HEK293 (cell line): ENCODE results near the gene LRRC75A.

Experiments
- CTCF ChIA-PET: fragments of 350-600 bp; formaldehyde crosslinking; extraction: SDS; loops from one replicate; lab custom pipeline; 2021; ENCODE audit warnings: antibody characterized with exemption; lab: Yijun Ruan, JAX
- POLR2A ChIA-PET: fragments of 300-600 bp; formaldehyde crosslinking; extraction: SDS; loops from one replicate; lab custom pipeline; 2020; ENCODE audit warnings: antibody characterized with exemption, inconsistent platforms; lab: Yijun Ruan, JAX
- H3K27ac ChIP-seq: fragments of 200-500 bp; sonication (Bioruptor generic); 2 replicates; pipeline ENCODE4 v1.5.1; 2014; ENCODE audit warnings: low read depth, low read length, control low read depth, inconsistent platforms; ENCODE audit errors: extremely low read depth
- H3K36me3 ChIP-seq, 2 experiments: fragments of 200-500 bp in 1 of 2; sonication (Bioruptor generic) in 1 of 2; 1 replicate in 1 of 2; 2 replicates in 1 of 2; pipeline ENCODE4 v1.5.1; 2014 to 2017; ENCODE audit warnings: inconsistent platforms in 2 of 2, low read length in 2 of 2; ENCODE audit not compliant: control insufficient read depth in 2 of 2, insufficient read depth in 1 of 2
- H3K4me1 ChIP-seq: fragments of 200-500 bp; sonication (Bioruptor generic); 2 replicates; pipeline ENCODE4 v1.5.1; 2014; ENCODE audit warnings: mild to moderate bottlenecking, low read length, inconsistent platforms; ENCODE audit not compliant: control insufficient read depth, insufficient read depth
- H3K4me3 ChIP-seq: 2 replicates; pipeline ENCODE4 v1.5.1; 2011; ENCODE audit warnings: low read depth, mild to moderate bottlenecking, control low read depth, low read length, moderate library complexity
- H3K9me3 ChIP-seq: fragments of 200-500 bp; sonication (Bioruptor generic); 2 replicates; pipeline ENCODE4 v1.5.1; 2014; ENCODE audit warnings: low read depth, low read length, inconsistent platforms; ENCODE audit not compliant: control insufficient read depth, insufficient read depth
- GLIS1 ChIP-seq: fragments of 450-650 bp; formaldehyde crosslinking; IDR thresholded peaks from 2 replicates; pipeline ENCODE4 v1.5.1; 2016; ENCODE audit warnings: missing biosample characterization, missing genetic modification characterization
- KLF1 ChIP-seq: fragments of 450-650 bp; formaldehyde crosslinking; IDR thresholded peaks from 2 replicates; pipeline ENCODE4 v1.5.1; 2016; ENCODE audit warnings: missing biosample characterization, missing genetic modification characterization
- MYNN ChIP-seq: fragments of 450-650 bp; formaldehyde crosslinking; IDR thresholded peaks from 2 replicates; pipeline ENCODE4 v1.5.1; 2016; ENCODE audit warnings: missing biosample characterization, missing genetic modification characterization, borderline replicate concordance
- PBX3 ChIP-seq: sonication (generic); formaldehyde crosslinking; IDR thresholded peaks from 2 replicates; pipeline ENCODE4 v1.8.1; 2022; ENCODE audit warnings: mild to moderate bottlenecking, moderate library complexity, missing genetic modification reagents
- SP7 ChIP-seq: fragments of 450-650 bp; formaldehyde crosslinking; IDR thresholded peaks from 2 replicates; pipeline ENCODE4 v1.5.1; 2016; ENCODE audit warnings: missing biosample characterization, missing genetic modification characterization
- ZBTB10 ChIP-seq: fragments of 450-650 bp; formaldehyde crosslinking; IDR thresholded peaks from 2 replicates; pipeline ENCODE4 v1.5.1; 2016; ENCODE audit warnings: missing biosample characterization, missing genetic modification characterization
- ZBTB26 ChIP-seq: fragments of 450-650 bp; formaldehyde crosslinking; optimal IDR thresholded peaks from 2 replicates; pipeline ENCODE3; 2016; ENCODE audit warnings: missing biosample characterization, mild to moderate bottlenecking, missing genetic modification characterization
- ZEB2 ChIP-seq: fragments of 450-650 bp; formaldehyde crosslinking; IDR thresholded peaks from 2 replicates; pipeline ENCODE4 v1.5.1; 2016; ENCODE audit warnings: missing biosample characterization, missing genetic modification characterization
- ZFP3 ChIP-seq: fragments of 450-650 bp; formaldehyde crosslinking; IDR thresholded peaks from 2 replicates; pipeline ENCODE4 v1.5.1; 2016; ENCODE audit warnings: low read depth, missing biosample characterization, missing genetic modification characterization
- ZFP41 ChIP-seq: fragments of 450-650 bp; formaldehyde crosslinking; IDR thresholded peaks from 2 replicates; pipeline ENCODE4 v1.5.1; 2016; ENCODE audit warnings: missing biosample characterization, missing genetic modification characterization, borderline replicate concordance
- ZNF10 ChIP-seq: fragments of 450-650 bp; formaldehyde crosslinking; IDR thresholded peaks from 2 replicates; pipeline ENCODE4 v1.5.1; 2017; ENCODE audit warnings: missing biosample characterization, missing genetic modification characterization
- ZNF133 ChIP-seq: fragments of 450-650 bp; formaldehyde crosslinking; IDR thresholded peaks from 2 replicates; pipeline ENCODE4 v1.5.1; 2016; ENCODE audit warnings: missing biosample characterization, missing genetic modification characterization
- ZNF169 ChIP-seq: fragments of 450-650 bp; formaldehyde crosslinking; IDR thresholded peaks from 2 replicates; pipeline ENCODE4 v1.5.1; 2016; ENCODE audit warnings: missing biosample characterization, missing genetic modification characterization
- ZNF248 ChIP-seq: fragments of 450-650 bp; formaldehyde crosslinking; IDR thresholded peaks from 2 replicates; pipeline ENCODE4 v1.5.1; 2017; ENCODE audit warnings: missing biosample characterization, missing genetic modification characterization
- ZNF274 ChIP-seq, 2 experiments: fragments of 200-500 bp in 1 of 2; fragments of 450-650 bp in 1 of 2; sonication (Bioruptor generic) in 1 of 2; formaldehyde crosslinking in 1 of 2; IDR thresholded peaks; 2 replicates each; pipeline versions ENCODE4 v1.5.1 to v1.6.1; 2014 to 2016; ENCODE audit warnings: borderline replicate concordance in 1 of 2, inconsistent platforms in 1 of 2, low read length in 1 of 2, missing biosample characterization in 1 of 2, missing genetic modification characterization in 1 of 2
- ZNF639 ChIP-seq: fragments of 450-650 bp; formaldehyde crosslinking; IDR thresholded peaks from 2 replicates; pipeline ENCODE4 v1.5.1; 2016; ENCODE audit warnings: missing biosample characterization, missing genetic modification characterization
- ZNF747 ChIP-seq: fragments of 450-650 bp; formaldehyde crosslinking; IDR thresholded peaks from 2 replicates; pipeline ENCODE4 v1.5.1; 2016; ENCODE audit warnings: missing biosample characterization, missing genetic modification characterization

LRRC75A gene

GRCh38 chr17:16447676-16448075, 44.3 kb downstream of the LRRC75A start (continued):
- TF ChIP-seq PBX3 (CRISPR knock-in tag), result no peak
- no peak for TF ChIP-seq ZFP41
- TF ChIP-seq KLF1 (tag by site-specific recombination), result peak; percentile 59; the same call in 1 of the 2 replicates
- TF ChIP-seq ZEB2, result no peak
- TF ChIP-seq GLIS1 (tag by site-specific recombination), result 0 out of 2 replicates have a peak, but pooled peaks have one; percentile 7

- H3K27ac ChIP-seq, result no peak overlapping the region
- POLR2A ChIA-PET, result interaction anchor here (0.6 to 1.3 kb wide), 4 partner anchors 8 to 83 kb away, joined by 3 to 4 read pairs (median 3); no protein-coding TSS in a partner anchor
- CTCF ChIA-PET, result interaction anchor here (1.6 to 2.2 kb wide), 2 partner anchors 75 to 83 kb away, joined by 8 to 16 read pairs; no protein-coding TSS in a partner anchor
- H3K4me1 ChIP-seq, result no peaks in the 10 kb centered on the region
- no peak overlapping the region for H3K4me3 ChIP-seq
- H3K9me3 ChIP-seq, result no peaks in the 10 kb centered on the region
- H3K36me3 ChIP-seq, result peaks cover 23 to 72% of the 10 kb centered on the region in 2 experiments
- TF ChIP-seq ZNF747, result no peak
- TF ChIP-seq SP7 (tag by site-specific recombination), result no peak
- no peak for TF ChIP-seq ZNF169 (tag by site-specific recombination)
- TF ChIP-seq MYNN (tag by site-specific recombination), result no peak
- TF ChIP-seq ZFP3, result no peak
- no peak for TF ChIP-seq ZNF133 (tag by site-specific recombination)
- TF ChIP-seq ZBTB10, result no peak
- TF ChIP-seq ZNF248 (tag by site-specific recombination), result no peak
- TF ChIP-seq ZNF274 (IDR thresholded peaks at IDR 0.05; ENCODE audit: low read length), result no peak
- TF ChIP-seq ZNF274 (tag by site-specific recombination; IDR thresholded peaks at IDR 0.05; ENCODE audit: borderline replicate concordance), result no peak
- TF ChIP-seq ZBTB26, result no peak
- no peak for TF ChIP-seq ZNF10 (tag by site-specific recombination)
- TF ChIP-seq ZNF639, result no peak
Observed at GRCh38 chr17:16446338-16446983, 45.5 kb downstream of the LRRC75A start.
